ENCODE results near the gene TUBGCP6.
A peak's percentile ranks its signal among the peaks of the same experiment; 100 is the strongest.

Gene TUBGCP6

GRCh38 chr22:50194037-50194805 lies 50.6 kb downstream of the TUBGCP6 start:
- DNase-seq: no peak

GRCh38 chr22:50193621-50194020 lies 51.2 kb downstream of the TUBGCP6 start:
- DNase-seq: no peak

- DNase-seq: no peak
Measured at GRCh38 chr22:50192436-50193204, 52.2 kb downstream of the TUBGCP6 start.

GRCh38 chr22:50190941-50191741 lies 53.7 kb downstream of the TUBGCP6 start:
- DNase-seq: no peak

- peak; percentile 33 to 75 for DNase-seq
Measured at GRCh38 chr22:50190182-50190940, 54.5 kb downstream of the TUBGCP6 start.

- DNase-seq: no peak
Measured at GRCh38 chr22:50189849-50190181, 55.0 kb downstream of the TUBGCP6 start.

- DNase-seq: no peak
Measured at GRCh38 chr22:50189184-50189848, 55.5 kb downstream of the TUBGCP6 start.

- DNase-seq: no peak
Measured at GRCh38 chr22:50188356-50188755, 56.5 kb downstream of the TUBGCP6 start.

- peak in 1 of 2 experiments; percentile 35 for DNase-seq
Measured at GRCh38 chr22:50186761-50187523, 57.9 kb downstream of the TUBGCP6 start.

GRCh38 chr22:50186181-50186714 lies 58.6 kb downstream of the TUBGCP6 start:
- no peak for DNase-seq

GRCh38 chr22:50185375-50186087 lies 59.3 kb downstream of the TUBGCP6 start, which contains the start of gene TRABD:
TRABD (plus strand) TSS chr22:50185913; CDS start chr22:50193061, 7,148 bp downstream.
- DNase-seq: peak in 1 of 2 experiments; percentile 91

GRCh38 chr22:50184902-50185374 lies 59.9 kb downstream of the TUBGCP6 start:
- no peak for DNase-seq

- DNase-seq: no peak
Measured at GRCh38 chr22:50184004-50184901, 60.6 kb downstream of the TUBGCP6 start.

GRCh38 chr22:50183141-50183971 lies 61.5 kb downstream of the TUBGCP6 start:
- no peak for DNase-seq

GRCh38 chr22:50182176-50183081 lies 62.4 kb downstream of the TUBGCP6 start:
- DNase-seq: no peak

GRCh38 chr22:50180727-50181521 lies 63.9 kb downstream of the TUBGCP6 start:
- DNase-seq: no peak

Measured in NCI-H526 (cell line).